Lower leg skin (tissue), 3 donors: ENCODE results near the gene VN1R5.

Source experiments
- CTCF ChIP-seq, 3 donors: fragments of 450-650 bp; IDR thresholded peaks; one replicate each; pipeline ENCODE4 v1.5.1; 2016; ENCODE audit warnings: antibody characterized with exemption in 3 of 3, mild to moderate bottlenecking in 3 of 3, moderate library complexity in 2 of 3
- POLR2A ChIP-seq, 2 donors: fragments of 450-650 bp; IDR thresholded peaks; one replicate each; pipeline ENCODE4 v1.6.1; 2016 to 2017; ENCODE audit warnings: antibody characterized with exemption in 2 of 2, mild to moderate bottlenecking in 1 of 2, moderate library complexity in 1 of 2

GRCh38 chr1:247298701-247299100 is 42.8 kb downstream of the VN1R5 start:
- no peak for TF ChIP-seq POLR2A (IDR thresholded peaks at IDR 0.05)
- no peak for TF ChIP-seq CTCF (IDR thresholded peaks at IDR 0.05)
